Anterior cingulate cortex (tissue), 58 donors: ENCODE data around the gene PARK7.

Source experiments
- DNase-seq, 58 donors: peaks; one replicate each; lab custom pipeline; 2025; lab: John Stamatoyannopoulos, UW

Gene PARK7

GRCh38 chr1:7975212-7975865, 13.8 kb downstream of the PARK7 start:
- DNase-seq, result peak in 46 of 58 donors; percentile 2 to 60 (median 29)

GRCh38 chr1:7980984-7981383, 19.5 kb downstream of the PARK7 start:
- no peak for DNase-seq

GRCh38 chr1:7983086-7983778, 21.7 kb downstream of the PARK7 start:
- no peak for DNase-seq

GRCh38 chr1:7984811-7985210, 23.3 kb downstream of the PARK7 start:
- DNase-seq, result no peak

- no peak for DNase-seq
Measured at GRCh38 chr1:7985851-7986612, 24.5 kb downstream of the PARK7 start.

GRCh38 chr1:7987528-7987927, 26.0 kb downstream of the PARK7 start:
- no peak for DNase-seq

- no peak for DNase-seq
Measured at GRCh38 chr1:7988576-7988975, 27.1 kb downstream of the PARK7 start.

- DNase-seq, result no peak
Measured at GRCh38 chr1:7989762-7990428, 28.4 kb downstream of the PARK7 start.

- no peak for DNase-seq
Measured at GRCh38 chr1:7991504-7992440, 30.3 kb downstream of the PARK7 start.

GRCh38 chr1:7992885-7993284, 31.4 kb downstream of the PARK7 start:
- DNase-seq, result no peak

- no peak for DNase-seq
Measured at GRCh38 chr1:7993593-7994479, 32.3 kb downstream of the PARK7 start.

- no peak for DNase-seq
Measured at GRCh38 chr1:7994827-7995226, 33.3 kb downstream of the PARK7 start.

GRCh38 chr1:7995437-7995836, 33.9 kb downstream of the PARK7 start:
- DNase-seq, result no peak

- DNase-seq, result no peak
Measured at GRCh38 chr1:8002329-8002910, 40.9 kb downstream of the PARK7 start.

- no peak for DNase-seq
Measured at GRCh38 chr1:8002921-8003320, 41.4 kb downstream of the PARK7 start.

- no peak for DNase-seq
Measured at GRCh38 chr1:8003438-8004112, 42.1 kb downstream of the PARK7 start.

GRCh38 chr1:8004113-8004802, 42.7 kb downstream of the PARK7 start:
- DNase-seq, result peak in 35 of 58 donors; percentile 18 to 85 (median 38)
